ENCODE data around the gene NXPE2.
"Not testable (repeated sequence)": the region's sequence is repeated elsewhere in the genome, so short reads cannot be mapped to it uniquely, and the experiment has no call there.

NXPE2 gene

DNA sequence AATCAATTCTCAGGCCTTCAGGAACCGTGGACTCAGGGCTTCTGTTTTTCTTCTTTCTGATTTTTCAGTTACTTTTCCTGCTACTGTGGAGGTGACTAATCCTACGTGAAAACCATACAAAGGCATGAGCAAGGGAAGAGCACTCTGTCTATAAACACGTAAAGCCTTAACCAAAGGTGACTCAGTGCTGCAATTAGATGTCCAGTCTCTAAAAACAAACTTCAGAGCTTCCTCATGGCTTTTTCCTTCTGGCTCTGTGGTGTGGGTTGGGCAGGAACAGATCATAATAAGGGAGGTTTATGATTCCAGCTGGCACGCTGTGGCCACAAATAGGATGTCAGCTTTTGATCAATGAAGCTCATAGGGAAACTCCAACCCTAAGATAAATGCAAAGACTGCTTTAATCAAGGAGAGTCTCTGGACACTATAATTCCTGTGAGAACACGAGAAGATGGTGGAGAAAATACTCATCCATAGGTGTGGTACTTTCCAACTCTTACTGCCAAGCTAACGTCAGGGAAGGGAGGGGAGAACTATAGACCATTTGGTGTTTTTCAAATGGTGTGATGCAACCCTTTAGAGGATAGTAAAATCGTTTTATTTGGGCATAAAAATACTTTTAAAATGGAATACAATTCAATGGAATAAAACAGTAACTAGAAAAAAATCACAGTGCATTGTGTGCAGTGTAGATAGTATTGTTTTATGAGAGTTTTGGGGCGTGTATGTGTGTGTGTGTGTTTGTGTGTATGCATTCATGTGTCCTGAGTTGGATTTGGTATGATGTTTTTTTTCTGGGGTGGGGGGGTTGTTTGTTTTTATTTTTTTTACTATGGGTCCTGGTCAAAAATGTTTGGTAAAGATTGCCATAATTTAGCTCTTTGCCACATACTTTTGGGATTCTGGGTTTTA, at the start of gene NXPE2:
Gene NXPE2 (plus strand): TSS at position 403 of the 912 bp plus-strand sequence. CDS start 49 bp downstream, at position 452.
- peak; percentile 38 for DNase-seq (ENCODE audit: low spot score)

DNA sequence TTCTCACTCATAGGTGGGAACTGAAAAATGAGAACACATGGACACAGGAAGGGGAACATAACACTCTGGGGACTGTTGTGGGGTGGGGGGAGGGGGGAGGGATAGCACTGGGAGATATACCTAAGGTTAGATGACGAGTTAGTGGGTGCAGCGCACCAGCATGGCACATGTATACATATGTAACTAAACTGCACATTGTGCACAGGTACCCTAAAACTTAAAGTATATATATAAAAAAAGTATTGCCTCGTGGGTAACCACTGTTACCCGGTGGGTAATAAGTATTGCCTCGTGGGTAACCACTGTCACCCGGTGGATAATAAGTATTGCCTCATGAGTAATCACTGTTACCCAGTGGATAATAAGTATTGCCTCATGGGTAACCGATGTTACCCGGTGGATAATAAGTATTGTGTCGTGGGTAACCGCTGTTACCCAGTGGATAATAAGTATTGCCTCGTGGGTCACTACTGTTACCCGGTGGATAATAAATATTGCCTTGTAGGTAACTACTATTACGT, 46.8 kb upstream of the NXPE2 start:
- not testable (repeated sequence) for DNase-seq (ENCODE audit: low spot score)

DNA sequence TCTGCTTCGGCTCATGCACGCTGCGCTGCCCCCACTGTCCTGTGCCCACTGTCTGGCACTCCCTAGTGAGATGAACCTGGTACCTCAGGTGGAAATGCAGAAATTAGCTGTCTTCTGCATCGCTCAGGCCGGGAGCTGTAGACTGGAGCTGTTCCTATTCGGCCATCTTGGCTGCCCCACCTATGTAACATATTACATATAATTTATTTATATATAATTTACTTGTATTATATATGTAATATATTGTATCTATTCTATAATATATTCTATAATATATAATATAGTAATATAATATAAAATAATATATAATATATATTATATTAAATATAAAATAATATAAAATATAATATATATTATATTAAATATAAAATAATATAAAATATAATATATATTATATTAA, 38.9 kb upstream of the NXPE2 start:
- DNase-seq (ENCODE audit: low spot score), result not testable (repeated sequence)

DNA sequence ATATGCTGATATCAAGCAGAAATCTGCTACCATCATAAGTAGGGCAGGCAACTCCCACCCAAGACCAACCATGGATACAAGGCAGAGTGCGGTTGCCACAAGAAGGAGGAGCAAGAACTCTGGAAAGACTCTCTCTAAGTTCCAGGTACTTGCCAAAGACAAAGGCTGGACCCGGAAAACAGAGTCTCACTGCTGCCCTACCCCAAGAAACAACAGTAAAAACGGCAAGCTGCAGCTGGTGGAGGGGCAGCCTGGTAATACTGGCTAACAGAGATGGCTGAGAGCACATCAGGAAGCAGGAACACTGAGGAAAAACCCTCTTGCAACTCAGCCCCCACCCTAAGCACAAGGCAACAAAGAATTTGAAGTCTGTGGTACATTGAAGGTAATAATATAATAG, 27.7 kb upstream of the NXPE2 start:
- no peak for DNase-seq (ENCODE audit: low spot score)

DNA sequence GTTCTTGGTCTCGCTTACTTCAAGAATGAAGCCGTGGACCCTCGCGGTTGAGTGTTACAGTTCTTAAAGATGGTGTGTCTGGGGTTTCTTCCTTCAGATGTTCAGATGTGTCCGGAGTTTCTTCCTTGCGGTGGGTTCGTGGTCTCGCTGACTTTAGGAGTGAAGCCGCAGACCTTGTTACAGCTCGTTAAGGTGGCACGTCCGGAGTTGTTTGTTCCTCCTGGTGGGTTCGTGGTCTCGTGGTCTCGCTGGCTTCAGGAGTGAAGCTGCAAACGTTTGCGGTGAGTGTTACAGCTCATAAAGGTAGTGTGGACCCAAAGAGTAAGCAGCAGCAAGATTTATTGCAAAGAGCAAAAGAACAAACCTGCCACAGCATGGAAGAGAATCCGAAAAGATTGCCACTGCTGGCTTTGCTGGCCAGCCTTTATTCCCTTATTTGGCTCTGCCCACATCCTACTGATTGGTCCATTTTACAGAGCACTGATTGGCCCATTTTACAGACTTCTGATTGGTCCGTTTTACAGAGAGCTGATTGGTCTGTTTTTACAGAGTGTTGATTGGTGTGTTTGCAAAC, 27.1 kb upstream of the NXPE2 start:
- no peak for DNase-seq (ENCODE audit: low spot score)

DNA sequence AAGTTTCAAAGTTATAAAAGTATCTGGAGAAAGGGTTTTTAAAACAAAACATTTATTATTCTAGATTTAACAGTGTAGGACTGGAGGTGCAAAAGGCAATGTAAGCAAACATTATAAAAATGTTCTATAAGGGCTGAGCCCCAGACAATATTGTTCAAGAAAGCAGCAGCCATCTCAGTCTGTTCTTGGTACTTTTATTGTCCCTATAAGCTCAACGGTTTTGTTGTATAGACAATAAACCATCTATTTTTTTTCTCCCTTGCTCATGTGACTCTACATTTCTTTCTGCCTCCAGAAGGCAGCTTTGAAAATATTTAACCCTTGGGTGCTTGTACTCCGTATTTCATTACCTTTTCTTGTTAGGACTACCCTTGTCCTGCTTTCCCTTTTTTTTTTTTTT, 25.2 kb upstream of the NXPE2 start:
- no peak for DNase-seq (ENCODE audit: low spot score)

DNA sequence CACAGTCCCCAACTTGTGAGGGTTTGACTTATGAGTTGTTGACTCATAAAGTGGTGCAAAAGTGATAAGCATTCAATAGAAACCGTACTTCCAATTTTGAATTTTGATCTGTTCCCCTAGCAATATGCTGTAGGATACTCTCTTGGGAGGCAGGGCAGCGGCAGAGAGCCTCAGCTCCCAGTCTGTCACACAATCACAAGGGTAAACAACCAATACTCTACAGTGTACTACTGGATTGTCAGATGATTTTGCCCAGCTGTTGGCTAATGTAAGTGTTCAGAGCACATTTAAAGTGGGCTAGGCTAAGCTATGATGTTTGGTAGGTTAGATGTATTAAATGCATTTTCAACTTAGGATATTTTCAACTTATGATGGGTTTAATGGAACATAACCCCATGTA, 13.7 kb upstream of the NXPE2 start:
- DNase-seq (ENCODE audit: low spot score), result no peak

DNA sequence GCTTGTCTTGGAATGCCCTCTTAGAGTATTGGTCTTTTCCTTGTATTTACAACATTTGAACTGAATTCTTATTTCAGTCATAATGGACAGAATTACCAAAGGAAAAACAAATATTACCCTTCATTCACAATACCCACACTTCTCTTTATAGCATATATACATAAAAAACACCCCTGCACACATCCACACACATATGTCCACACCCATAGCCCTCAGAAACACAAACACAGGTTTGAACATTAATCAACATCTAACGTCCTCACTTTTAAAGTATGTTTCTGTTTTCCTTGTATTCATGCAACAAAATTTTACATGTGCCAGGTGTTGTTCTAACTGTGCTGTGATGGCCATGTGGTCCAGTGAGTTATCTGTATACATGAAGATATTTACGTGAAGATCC, 11.6 kb upstream of the NXPE2 start:
- DNase-seq (ENCODE audit: low spot score), result no peak

DNA sequence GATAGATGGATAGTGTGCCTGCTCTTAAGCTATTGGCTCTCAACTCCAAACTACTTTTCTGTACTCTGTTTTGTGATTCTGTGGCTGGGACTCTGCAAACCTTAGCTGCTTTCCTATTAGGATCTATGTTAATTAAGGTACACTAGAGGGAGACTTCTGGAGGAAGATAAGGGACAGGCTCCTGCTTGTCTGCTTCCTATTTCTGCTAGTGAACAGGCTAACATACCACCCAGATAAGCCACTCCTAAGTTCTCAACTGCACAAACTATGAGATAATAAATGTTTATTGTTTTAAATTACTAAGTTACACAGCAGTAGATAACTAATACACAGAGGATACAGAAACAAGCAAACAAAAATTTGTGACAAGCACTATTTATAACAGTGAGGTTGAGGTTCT, 10.2 kb upstream of the NXPE2 start:
- no peak for DNase-seq (ENCODE audit: low spot score)

DNA sequence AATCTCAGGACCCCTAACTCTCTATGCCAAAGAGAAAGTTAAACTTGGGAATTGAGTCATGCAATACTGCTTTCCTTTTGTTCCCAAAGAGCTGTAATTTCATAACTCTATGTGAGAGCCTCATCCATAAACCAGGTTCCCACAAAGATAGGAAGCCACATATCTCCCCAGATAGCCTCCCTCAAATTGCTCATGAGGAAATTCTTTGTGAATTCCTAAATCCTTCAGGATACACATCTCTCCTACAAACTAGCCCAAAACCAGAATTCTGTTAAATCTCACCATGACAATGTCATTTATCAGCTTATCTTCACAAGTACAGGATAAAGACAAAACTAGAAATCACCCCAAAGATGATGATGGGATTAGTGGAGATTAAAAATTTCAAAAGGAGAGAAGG, 4.7 kb upstream of the NXPE2 start:
- no peak for DNase-seq (ENCODE audit: low spot score)

DNA sequence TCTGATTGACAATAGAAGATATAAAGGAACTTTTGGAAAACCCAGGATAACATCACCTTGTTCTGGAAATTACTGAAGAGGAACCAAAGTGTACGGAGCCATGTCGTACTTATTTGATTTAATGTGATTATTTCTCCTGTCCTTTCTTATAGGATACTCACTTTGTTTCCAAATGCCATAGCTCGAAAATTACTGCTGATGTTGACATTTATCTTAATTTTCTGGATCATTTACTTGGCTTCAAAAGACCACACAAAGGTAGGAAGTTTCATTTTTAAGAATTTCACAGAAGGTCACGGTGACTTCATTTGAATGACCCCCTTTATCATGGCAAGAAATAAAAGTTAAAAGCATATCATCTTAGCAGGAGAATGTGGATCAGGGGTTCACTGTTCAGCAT, 1.2 kb downstream of the NXPE2 start:
- no peak for DNase-seq (ENCODE audit: low spot score)

DNA sequence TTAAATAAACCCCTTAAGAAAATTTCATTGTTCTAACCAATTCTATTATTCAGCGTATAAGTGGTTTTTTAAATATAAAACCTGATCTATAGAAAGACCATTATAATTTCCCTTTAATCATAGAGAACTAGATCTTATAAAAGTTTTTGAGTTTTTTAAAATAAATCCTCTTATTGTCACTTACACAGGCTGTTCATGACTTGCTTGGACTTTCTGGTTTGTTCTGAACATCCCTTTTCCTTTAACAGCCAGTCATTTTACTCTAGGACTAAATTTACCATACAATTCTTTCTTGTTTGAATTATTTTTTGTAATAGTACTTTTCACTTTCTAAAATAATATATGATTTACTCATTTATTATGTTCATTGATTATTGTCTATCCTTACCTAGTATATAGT, 4.7 kb downstream of the NXPE2 start:
- DNase-seq (ENCODE audit: low spot score), result no peak

DNA sequence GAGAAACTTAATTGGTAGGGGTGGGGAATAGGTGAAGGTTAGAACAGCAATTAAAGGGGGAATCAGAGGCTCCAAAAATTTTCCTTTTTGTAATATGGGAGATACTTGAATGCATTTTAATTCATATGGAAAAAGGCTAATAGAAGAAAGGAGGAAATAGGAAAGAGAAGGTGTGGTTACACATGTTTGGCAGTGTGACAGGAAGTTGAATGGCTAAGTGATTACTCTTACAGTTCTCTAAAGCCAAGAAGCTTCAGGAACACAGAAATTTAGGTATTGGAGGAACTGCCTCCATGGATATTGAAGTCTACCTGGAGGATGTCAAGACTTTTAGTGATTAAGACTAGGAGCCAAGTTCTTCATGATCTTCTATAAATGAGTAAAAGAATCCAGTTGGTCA, 6.3 kb downstream of the NXPE2 start:
- DNase-seq (ENCODE audit: low spot score), result no peak

DNA sequence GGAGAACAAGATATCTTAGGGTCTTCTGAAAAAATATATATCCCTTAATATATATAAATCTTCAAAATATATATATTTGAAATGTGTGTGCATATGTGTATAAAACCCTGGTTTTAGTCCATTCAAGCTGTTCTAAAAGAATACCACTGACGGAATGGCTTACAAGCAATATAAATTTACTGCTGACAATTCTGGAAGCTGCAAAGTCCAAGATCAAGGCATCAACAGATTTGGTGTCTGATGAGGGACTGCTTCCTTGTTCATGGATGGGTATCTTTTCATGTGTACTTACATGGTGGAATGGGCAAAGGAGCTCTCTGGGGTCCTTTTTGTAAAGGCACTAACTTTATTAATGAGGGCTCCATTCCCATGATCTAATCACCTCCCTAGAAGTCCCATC, 6.8 kb downstream of the NXPE2 start:
- no peak for DNase-seq (ENCODE audit: low spot score)

DNA sequence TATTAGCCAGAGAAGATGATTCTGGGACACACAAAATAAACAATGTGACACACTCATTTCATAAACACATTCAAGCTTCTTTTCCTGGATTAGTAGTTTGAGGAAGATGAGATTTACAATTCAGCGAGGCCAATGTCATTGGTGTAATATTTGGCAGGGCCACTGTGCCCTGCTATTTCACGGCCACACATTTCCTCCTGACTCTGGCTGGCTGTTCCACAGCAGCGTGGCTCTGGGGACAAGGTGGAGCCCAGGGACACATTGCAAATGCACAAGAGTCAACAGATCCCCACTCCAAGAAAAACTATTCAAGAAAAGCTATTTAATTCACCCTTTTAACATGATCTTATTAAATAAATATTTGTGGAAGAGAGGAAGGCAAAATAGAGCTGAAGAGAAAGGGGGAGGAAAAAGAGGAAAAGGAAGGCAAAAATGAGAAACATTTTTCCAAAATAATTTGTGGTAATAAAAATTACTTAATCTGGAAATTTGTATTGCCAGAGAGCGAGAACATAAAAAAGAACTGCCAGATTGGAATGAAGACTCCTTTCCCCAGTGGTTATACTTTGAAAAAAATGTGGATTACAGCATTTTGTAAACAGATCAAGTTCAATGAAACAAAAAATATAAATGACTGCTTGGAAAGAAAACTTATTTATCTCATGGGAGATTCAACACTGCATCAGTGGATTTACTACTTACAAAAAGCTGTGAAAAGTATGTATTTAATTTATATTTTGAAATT, 27.1 kb downstream of the NXPE2 start:
- DNase-seq (ENCODE audit: low spot score), result no peak

DNA sequence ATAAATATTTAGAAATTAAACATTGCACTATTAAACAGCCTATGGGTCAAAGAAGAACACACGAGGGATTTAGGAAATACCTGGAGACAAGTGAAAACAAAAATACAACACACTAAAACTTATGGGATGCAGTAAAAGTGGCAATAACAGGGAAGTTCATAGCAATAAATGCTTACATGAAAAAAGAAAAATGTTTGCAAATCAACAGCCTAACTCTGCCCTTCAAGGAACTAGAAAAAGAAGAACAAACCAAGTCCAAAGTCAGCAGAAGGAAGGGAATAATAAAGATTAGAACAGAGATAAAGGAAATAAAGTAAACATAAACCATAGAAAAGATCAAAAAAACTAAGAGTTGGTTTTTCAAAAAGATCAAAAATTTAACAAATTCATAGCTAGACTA, 31.6 kb downstream of the NXPE2 start:
- DNase-seq (ENCODE audit: low spot score), result no peak

DNA sequence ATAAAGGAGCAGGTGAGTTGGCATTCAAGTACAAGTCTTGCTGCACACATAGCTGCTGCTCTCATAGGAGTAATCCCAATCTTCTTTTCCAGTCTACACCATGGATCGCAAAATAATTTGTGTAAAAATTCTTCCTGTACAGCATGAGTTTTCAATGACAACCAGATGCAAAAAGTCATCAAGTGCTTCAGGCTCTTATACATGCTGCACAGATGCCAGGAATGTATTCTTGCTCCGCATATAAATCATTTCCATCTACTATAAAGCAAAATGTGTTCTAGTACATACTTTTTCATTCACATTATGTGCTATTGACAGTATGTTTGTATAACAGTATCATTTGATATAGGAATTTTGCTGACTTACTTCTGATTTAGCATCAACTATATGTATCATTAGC, 35.4 kb downstream of the NXPE2 start:
- DNase-seq (ENCODE audit: low spot score), result no peak

DNA sequence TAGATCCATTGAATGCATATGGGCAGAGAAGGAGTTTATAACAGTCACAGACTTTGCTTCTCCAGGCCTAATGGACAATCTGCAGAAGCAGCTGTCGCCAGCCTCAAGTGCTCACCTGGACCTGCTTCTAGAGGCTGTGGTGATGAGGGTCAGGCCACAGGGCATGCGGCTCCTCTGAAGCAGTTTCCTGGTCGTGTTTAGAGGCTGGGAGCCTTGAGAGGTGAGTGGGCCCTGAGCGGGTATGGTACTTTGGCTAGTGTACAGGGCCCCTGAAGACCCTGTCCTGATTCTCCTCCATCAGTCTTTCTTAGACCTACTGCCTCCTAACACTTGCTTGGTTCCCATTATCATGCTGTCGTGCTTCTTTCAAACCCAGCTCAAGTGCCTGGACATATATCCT, 41.2 kb downstream of the NXPE2 start:
- DNase-seq (ENCODE audit: low spot score), result no peak

DNA sequence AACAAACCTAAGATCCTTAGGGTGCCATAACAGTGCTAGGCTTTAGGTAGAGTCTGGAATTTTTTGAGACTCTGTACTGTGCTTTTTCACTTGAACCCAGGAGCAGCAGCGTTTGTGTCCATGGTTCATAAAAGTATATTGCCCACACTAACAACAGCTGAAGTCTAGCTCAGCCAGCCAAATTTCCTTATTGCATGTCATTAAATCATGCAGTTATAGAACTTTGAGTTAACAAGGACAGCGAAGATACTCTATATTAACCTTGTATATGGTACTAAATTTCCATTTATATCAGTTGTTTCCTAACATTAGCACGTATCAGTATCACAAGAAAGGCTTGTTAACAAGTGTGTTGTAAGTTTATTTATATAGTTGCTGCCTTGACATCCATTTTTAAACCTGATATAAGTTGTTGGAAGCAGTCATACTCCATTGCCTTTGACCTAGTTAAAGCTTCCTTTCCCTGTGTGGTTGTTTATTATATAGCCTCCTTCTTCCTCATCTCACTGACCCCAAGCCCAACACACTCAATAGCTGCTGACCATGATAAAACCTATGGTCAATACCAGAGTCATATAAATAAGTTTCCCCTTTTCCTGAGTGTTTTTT, 46.7 kb downstream of the NXPE2 start:
- DNase-seq (ENCODE audit: low spot score), result no peak

DNA sequence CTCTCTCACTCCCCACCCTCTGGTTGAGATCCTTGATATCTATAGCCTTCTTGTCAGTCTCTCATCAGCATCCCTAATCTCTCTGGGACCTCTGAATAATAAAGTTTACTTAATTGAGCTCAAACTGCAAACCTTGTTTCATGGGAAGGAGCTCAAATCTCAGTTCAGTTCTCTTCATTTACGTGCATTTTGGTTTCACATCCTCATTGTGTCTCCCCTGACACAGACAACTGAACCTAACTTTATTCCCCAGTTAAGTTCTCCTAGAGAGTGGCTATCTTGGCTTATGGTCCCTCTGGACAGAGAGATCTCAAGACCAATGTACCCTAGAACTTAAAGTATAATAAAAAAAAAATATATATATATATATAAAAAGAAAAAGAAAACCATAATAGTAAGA, 47.3 kb downstream of the NXPE2 start:
- no peak for DNase-seq (ENCODE audit: low spot score)

DNA sequence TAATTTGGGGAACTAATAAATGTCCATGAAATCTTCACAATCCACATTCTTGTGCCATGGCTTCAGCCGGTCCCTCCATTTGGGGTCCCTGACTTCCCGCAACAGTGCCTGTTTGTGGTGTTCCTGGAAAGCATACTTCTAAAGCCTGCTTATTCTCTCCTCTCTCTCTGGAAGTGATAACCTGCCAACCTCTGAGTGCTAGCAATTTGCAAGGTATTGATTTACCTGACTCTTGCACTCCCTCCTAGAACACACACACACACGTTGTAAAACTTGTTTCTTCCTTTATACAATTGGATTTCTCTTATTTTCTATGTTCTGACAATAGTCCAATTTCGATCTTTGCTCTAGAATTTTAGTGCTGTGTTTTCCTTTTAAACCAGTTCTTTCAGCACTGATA, 58.5 kb downstream of the NXPE2 start:
- no peak for DNase-seq (ENCODE audit: low spot score)

DNA sequence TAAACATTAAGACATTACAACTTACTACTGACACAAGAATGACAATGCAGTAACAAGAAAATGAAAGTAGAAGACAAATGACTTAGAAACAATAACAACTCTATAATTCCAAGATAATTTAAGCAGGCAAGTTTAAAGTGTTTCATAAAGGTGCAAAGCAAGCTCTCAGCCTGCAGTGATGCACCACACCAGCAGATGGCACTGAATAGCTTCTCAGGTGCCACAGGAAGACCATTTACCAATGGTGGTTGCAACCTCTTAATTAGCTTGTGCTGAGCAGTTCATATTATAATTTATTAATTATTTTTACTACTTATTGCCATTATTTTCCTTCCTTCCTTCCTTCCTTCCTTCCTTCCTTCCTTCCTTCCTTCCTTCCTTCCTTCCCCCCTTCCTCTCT, 60.6 kb downstream of the NXPE2 start:
- peak; percentile 36 for DNase-seq (ENCODE audit: low spot score)
